KG1 (cell line): ENCODE measurements around the gene ADAMTSL4.
"Not testable (repeated sequence)": the region's sequence is repeated elsewhere in the genome, so short reads cannot be mapped to it uniquely, and the experiment has no call there.

Experiments
- DNase-seq: peaks from one replicate; lab custom pipeline; 2025; lab: John Stamatoyannopoulos, UW

The ADAMTSL4 gene

DNA sequence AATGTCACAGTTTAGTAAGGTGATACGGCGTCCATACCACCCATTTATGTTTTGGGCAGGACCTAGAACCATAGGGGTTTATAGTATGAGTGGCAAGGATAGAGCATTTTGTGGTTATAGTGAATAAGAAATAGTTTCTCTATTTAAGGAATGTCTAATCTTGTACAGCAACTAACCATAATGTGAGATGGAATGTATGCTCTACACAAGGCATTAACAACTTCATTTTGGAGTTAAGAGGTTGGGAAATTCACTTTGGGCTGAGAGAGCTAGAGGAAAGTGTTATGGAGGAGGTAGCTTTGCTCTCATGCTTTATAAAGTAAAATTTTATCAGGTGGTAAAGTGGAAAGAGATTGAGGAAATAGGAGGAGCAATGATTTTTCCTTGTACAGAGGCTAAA is 33.2 kb downstream of the ADAMTSL4 start:
- DNase-seq, result no peak

DNA sequence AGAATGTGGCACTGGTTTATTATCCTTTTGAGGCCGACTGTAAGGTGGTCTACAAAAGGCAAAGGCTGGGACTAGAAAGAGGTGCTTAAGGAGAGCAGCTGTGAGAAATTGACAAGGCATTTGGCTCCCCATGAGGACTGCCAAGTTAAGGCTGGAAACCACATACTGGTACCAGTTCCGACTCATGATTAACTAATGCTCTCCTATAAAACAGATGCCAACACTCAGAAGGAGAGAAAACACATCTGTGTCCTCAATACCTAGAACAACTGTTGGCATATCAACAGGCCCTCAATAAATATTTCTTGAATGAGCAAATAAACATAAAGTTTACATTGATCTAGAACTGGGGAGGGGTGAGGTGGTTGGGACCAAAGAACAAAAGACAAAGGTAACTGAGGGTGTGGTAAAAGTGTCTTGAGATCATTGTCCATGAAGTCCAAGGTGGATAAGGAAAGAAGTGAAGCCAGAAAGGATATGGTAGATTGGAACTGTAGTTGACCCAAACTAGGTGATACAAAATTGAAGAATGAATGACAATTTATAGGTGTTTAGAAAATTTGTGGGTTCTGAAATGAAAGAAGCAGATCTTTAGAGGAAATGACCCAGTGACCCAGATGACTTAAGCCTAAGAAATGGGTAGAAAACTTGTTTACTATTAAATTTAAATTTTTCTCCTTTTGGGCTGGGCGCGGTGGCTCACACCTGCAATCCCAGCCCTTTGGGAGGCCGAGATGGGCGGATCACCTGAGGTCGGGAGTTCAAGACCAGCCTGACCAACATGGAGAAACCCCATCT is 47.1 kb downstream of the ADAMTSL4 start:
- no peak for DNase-seq

DNA sequence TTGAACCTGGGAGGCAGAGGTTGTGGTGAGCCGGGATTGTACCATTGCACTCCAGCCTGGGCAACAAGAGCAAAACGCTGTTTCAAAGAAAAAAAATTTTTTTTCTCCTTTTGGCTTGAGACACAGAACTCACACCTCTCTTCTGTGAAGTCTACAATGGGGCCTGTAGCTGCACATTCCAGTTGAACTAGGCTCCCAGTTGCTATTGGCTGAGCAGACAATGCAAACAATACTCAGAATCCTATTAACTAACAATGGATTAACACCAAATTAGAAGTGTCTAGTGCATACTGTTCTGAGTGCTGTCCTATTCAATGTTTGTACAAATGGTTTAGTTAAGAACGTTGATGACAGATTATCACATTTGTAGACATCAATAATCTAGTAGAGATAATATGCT is 47.8 kb downstream of the ADAMTSL4 start:
- DNase-seq, result no peak

DNA sequence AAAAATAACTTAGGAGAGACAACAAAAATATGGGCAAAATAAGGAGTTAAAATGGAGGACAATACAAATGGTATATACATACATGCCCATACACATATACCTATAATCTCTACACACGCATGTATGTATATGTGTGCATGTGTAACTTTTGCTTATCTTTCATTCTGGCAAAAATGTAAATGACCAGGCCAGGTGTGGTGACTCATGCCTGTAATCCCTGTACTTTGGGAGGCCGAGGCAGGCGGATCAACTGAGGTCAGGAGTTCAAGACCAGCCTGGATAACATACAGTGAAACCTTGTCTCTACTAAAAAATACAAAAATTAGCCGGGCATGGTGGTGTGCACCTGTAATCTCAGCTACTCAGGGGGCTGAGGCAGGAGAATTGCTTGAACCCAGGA is 49.1 kb downstream of the ADAMTSL4 start:
- DNase-seq, result not testable (repeated sequence)

DNA sequence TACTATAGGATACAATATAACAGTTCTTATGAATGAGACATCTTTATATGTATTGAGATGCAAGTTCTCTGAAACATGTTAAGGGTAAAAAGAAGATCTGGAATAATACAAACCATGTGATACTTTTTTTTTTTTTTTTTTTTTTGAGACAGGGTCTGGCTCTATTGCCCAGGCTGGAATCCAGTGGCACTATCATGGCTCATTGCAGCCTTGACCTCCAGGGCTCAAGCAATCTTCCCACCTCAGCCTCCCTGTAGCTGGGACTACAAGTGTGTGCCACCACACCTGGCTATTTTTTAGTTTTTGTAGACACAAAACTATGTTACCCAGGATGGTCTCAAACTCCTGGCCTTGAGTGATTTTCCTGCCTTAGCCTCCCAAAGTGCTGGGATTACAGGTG is 52.3 kb downstream of the ADAMTSL4 start:
- no peak for DNase-seq

DNA sequence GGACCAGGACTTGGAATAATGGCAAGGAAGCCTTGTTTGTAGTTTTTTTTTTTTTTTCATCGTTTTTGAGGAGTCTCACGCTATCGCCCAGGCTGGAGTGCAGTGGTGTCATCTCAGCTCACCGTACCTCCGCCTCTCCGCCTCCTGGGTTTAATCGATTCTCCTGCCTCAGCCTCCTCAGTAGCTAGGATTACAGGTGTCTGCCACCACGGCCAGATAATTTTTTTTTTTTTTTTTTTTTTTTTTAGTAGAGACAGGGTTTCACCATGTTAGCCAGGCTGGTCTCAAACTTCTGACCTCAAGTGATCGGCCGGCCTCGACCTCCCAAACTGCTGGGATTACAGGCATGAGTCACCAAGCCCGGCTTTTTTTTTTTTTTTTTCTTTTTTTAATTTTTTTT is 53.2 kb downstream of the ADAMTSL4 start:
- DNase-seq, result not testable (repeated sequence)

DNA sequence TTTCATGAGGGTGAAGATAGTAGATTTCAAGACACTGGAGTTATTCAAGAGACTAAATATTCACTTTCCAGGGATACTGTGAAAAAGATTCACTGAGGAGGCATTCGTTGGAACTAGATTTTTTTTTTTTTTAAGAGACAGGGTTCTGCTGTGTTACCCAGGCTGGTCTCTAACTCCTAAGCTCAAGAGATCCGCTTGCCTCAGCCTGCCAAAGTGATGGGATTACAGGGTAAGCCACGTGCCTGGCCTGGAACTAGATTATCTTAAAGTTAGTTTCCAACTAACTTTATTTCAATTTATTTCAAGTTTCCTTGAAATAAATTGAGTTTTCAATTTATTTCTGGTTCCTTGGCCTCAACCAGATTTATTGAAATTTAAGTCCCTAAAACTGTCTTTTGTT is 54.5 kb downstream of the ADAMTSL4 start:
- DNase-seq, result no peak

DNA sequence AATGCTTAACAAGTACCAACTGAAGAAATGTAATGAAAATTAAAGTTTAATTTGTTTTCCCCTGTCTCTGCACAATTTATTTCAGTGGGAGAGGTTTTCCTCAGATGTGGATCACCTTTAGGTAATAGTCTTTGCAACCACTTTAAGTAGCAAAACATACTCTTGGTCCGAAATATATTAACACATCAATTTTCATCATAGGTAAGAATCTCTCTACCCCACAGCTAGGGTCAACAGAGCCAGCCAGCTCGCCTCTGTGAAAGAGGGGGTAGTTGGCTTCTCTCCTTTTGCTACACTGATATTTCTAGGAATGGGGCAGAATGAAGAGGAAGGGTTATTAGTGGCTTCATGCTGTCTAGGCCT is 55.0 kb downstream of the ADAMTSL4 start:
- no peak for DNase-seq

DNA sequence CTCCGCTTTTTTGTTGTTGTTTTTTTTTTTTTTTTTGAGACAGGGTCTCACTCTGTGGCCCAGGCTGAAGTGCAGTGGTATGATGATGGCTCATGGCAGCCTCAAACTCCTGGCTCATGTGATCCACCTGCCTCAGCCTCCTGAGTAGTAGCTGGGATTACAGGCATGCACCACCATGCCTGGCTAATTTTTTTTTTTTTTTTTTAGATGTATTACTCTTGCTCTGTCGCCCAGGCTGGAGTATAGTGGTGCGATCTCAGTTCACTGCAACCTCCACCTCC is 56.2 kb downstream of the ADAMTSL4 start:
- DNase-seq, result not testable (repeated sequence)

DNA sequence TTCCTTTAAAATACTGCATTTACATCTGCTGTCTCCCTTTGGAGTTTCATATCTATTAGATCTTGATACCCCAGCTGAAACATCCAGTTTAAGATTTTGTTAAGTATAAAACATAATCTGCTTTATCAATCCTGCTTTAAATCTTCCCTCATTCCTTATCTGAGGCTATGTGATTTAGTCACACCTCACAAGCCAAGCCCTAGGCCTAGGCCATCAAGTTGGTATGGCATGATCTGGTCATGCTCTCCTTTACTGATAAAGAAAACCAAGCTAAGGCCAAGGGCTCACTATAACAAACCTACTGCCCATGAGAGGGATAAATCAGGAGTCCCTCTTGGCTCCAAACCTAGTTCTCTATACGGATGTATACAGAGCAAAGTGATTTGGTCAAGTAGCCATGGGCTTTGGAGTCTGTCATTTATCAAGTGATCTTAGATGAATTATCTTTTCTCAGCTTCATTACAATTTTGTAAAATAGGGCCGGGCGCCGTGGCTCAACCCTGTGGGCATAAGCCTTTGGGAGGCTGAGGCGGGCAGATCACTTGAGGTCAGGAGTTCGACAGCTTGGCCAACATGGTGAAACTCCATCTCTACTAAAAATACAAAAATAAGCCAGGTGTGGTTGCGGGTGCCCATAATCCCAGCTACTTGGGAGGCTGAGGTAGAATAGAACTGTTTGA is 57.4 kb downstream of the ADAMTSL4 start:
- no peak for DNase-seq

DNA sequence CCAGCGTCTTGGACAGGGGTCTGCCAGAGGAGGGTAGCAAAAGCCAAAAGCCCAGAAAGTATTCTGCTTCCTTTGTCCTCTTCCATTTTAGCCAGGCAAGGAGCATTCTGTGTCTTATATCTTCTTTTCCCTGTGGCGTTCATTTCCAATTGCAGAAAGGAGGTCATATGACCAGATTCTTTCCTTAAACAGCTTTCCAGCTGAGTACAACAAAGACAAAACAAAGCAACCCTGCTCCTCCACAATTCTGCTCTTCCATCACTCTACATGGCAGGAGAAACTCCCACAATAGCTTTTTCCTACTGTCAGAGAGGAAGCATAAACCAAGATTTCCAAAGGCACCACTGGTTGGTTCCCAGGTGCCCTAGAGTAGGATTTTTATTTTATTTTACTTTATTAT is 60.5 kb downstream of the ADAMTSL4 start:
- no peak for DNase-seq
